ENCODE results near the gene GADD45B.
"Not testable (repeated sequence)": the region's sequence is repeated elsewhere in the genome, so short reads cannot be mapped to it uniquely, and the experiment has no call there.

DNA sequence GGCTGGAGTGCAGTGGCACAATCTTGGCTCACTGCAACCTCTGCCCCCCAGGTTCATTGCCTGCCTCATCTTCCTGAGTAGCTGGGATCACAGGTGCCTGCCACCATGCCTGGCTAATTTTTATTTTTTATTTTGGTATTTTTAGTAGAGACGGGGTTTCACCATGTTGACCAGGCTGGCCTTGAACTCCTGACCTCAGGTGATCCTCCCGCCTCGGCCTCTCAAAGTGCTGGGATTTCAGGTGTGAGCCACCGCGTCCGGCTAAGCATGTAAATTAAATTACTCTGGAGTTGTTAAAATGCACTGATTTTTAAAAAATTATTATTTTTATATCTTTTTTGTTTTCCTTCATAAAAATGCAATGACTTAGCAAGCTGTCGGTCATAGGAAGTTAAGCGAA is 30.7 kb downstream of the GADD45B start:
- TF ChIP-seq, protein P1, sequence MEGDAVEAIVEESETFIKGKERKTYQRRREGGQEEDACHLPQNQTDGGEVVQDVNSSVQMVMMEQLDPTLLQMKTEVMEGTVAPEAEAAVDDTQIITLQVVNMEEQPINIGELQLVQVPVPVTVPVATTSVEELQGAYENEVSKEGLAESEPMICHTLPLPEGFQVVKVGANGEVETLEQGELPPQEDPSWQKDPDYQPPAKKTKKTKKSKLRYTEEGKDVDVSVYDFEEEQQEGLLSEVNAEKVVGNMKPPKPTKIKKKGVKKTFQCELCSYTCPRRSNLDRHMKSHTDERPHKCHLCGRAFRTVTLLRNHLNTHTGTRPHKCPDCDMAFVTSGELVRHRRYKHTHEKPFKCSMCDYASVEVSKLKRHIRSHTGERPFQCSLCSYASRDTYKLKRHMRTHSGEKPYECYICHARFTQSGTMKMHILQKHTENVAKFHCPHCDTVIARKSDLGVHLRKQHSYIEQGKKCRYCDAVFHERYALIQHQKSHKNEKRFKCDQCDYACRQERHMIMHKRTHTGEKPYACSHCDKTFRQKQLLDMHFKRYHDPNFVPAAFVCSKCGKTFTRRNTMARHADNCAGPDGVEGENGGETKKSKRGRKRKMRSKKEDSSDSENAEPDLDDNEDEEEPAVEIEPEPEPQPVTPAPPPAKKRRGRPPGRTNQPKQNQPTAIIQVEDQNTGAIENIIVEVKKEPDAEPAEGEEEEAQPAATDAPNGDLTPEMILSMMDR (IDR thresholded peaks at IDR 0.05): not testable (repeated sequence)
- not testable (repeated sequence) for TF ChIP-seq POLR2A, POLR2AphosphoS5 (IDR thresholded peaks at IDR 0.05)

Measured in breast epithelium (tissue), 3 donors.